ENCODE data around the gene GCNT1. TPM values are rescaled to one million over a fixed set of nuclear protein-coding genes. Genes with fewer than 3 reads are reported as not detected.

Gene GCNT1
- polyA plus RNA-seq, 1 of the 3 experiments (the other 2 are of a cell fraction), result 0.76 TPM

GRCh38 chr9:76448501-76448900 is 10.5 kb upstream of the GCNT1 start:
- H3K27me3 ChIP-seq (ENCODE audit: insufficient read depth), result no peaks in the 10 kb centered on the region
- no peak overlapping the region for H3K27ac ChIP-seq (ENCODE audit: low read depth in 2 of 2, low read length in 1 of 2)
- no peaks in the 10 kb centered on the region for H3K9me2 ChIP-seq
- H3K4me1 ChIP-seq (ENCODE audit: control insufficient read depth in 1 of 2, insufficient read depth in 2 of 2, low read depth in 1 of 2, low read length in 1 of 2), result no peaks in the 10 kb centered on the region
- ChIA-PET POLR2A (no interaction called here), CTCF (interaction anchor here (1.1 to 4.8 kb wide), 5 partner anchors 9 to 256 kb away, joined by 3 to 30 read pairs (median 5); no protein-coding TSS in a partner anchor)
- no peaks in the 10 kb centered on the region for H4K20me1 ChIP-seq (ENCODE audit: insufficient read depth)
- no peaks in the 10 kb centered on the region for H3K79me2 ChIP-seq (ENCODE audit: insufficient read depth)
- no peak for DNase-seq
- no peak overlapping the region for H2AFZ ChIP-seq (ENCODE audit: low read depth)
- H3K9ac ChIP-seq, result no peak overlapping the region
- no peaks in the 10 kb centered on the region for H3K36me3 ChIP-seq (replicated peaks in 1 of 2; ENCODE audit: control insufficient read depth in 1 of 2, insufficient read depth in 2 of 2, low read length in 1 of 2)
- no peaks in the 10 kb centered on the region for H3K9me3 ChIP-seq
- WGBS (ENCODE audit: low lambda C conversion rate), result 4% methylated on average over 2 of the region's 2 CpGs
- H3K4me3 ChIP-seq (ENCODE audit: low read depth in 2 of 2, low read length in 1 of 2), result no peak overlapping the region
- H3F3A ChIP-seq (replicated peaks; ENCODE audit: insufficient read depth), result peaks cover 3% of the 10 kb centered on the region
- H3K4me2 ChIP-seq, result no peak overlapping the region
- no peak for TF ChIP-seq USF2 (IDR thresholded peaks at IDR 0.05; ENCODE audit: borderline replicate concordance, low read depth, low read length)
- TF ChIP-seq PBX3 (IDR thresholded peaks at IDR 0.05), result no peak
- no peak for TF ChIP-seq MEF2A (IDR thresholded peaks at IDR 0.05; ENCODE audit: borderline replicate concordance, low read depth)
- TF ChIP-seq REST (IDR thresholded peaks at IDR 0.05; ENCODE audit: low read depth, low read length), result no peak
- no peak for TF ChIP-seq RFX5 (IDR thresholded peaks at IDR 0.05; ENCODE audit: low read length)
- TF ChIP-seq TCF12 (IDR thresholded peaks at IDR 0.05), result no peak
- TF ChIP-seq MAX (IDR thresholded peaks at IDR 0.05; ENCODE audit: low read depth), result no peak
- TF ChIP-seq CTCF (IDR thresholded peaks at IDR 0.05), result no peak
- TF ChIP-seq RAD21 (IDR thresholded peaks at IDR 0.05; ENCODE audit: low read length), result no peak
- no peak for TF ChIP-seq MXI1 (IDR thresholded peaks at IDR 0.05; ENCODE audit: low read depth, low read length)
- TF ChIP-seq IRF3 (IDR thresholded peaks at IDR 0.05; ENCODE audit: low read depth, low read length), result no peak
- TF ChIP-seq FOSL2 (IDR thresholded peaks at IDR 0.05; ENCODE audit: borderline replicate concordance, low read depth), result no peak
- no peak for TF ChIP-seq CHD2 (IDR thresholded peaks at IDR 0.05; ENCODE audit: low read length, partially characterized antibody)
- TF ChIP-seq POLR2AphosphoS5 (IDR thresholded peaks at IDR 0.05; ENCODE audit: low read depth, low read length), result no peak
- TF ChIP-seq NRF1 (IDR thresholded peaks at IDR 0.05; ENCODE audit: low read depth, low read length), result no peak

All from SK-N-SH (cell line).